ENCODE results near the gene SPEG. TPM values are rescaled to one million over a fixed set of nuclear protein-coding genes. Genes with fewer than 3 reads are reported as not detected.

Gene SPEG
- total RNA-seq, 2 donors from 2014 or later = 82.2 to 90.8 TPM

DNA sequence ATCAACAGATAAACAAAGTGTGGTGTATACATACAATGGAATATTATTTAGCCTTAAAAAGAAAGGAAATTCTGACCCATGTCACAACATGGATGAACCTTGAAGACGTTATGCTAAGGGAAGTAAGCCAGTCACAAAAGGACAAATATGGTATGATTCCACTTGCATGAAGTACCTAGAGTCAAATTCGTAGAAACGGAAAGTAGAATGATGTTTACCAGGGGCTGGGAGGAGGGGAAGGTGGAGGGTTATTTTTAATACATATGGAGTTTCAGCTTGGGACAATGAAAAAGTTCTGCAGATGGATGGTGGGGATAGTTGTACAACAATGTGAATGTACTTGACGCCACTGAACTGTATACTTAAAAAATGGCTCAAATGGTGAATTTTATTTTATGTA lies 19.8 kb upstream of the SPEG start:
- Histone ChIP-seq H3K9me3 (no peaks in the 10 kb centered on the region), H3K27ac (peak overlapping the region; percentile 92 to 96), H3K4me3 (no peak overlapping the region), H3K4me1 (peaks cover 0 to 35% of the 10 kb centered on the region in 2 donors), H3K27me3 (peaks cover 0 to 5% of the 10 kb centered on the region in 2 donors), H3K36me3 (peaks cover 13% of the 10 kb centered on the region)
- TF ChIP-seq, protein P1, sequence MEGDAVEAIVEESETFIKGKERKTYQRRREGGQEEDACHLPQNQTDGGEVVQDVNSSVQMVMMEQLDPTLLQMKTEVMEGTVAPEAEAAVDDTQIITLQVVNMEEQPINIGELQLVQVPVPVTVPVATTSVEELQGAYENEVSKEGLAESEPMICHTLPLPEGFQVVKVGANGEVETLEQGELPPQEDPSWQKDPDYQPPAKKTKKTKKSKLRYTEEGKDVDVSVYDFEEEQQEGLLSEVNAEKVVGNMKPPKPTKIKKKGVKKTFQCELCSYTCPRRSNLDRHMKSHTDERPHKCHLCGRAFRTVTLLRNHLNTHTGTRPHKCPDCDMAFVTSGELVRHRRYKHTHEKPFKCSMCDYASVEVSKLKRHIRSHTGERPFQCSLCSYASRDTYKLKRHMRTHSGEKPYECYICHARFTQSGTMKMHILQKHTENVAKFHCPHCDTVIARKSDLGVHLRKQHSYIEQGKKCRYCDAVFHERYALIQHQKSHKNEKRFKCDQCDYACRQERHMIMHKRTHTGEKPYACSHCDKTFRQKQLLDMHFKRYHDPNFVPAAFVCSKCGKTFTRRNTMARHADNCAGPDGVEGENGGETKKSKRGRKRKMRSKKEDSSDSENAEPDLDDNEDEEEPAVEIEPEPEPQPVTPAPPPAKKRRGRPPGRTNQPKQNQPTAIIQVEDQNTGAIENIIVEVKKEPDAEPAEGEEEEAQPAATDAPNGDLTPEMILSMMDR (IDR thresholded peaks at IDR 0.05) = no peak
- DNase-seq (ENCODE audit: low spot score) = no peak

DNA sequence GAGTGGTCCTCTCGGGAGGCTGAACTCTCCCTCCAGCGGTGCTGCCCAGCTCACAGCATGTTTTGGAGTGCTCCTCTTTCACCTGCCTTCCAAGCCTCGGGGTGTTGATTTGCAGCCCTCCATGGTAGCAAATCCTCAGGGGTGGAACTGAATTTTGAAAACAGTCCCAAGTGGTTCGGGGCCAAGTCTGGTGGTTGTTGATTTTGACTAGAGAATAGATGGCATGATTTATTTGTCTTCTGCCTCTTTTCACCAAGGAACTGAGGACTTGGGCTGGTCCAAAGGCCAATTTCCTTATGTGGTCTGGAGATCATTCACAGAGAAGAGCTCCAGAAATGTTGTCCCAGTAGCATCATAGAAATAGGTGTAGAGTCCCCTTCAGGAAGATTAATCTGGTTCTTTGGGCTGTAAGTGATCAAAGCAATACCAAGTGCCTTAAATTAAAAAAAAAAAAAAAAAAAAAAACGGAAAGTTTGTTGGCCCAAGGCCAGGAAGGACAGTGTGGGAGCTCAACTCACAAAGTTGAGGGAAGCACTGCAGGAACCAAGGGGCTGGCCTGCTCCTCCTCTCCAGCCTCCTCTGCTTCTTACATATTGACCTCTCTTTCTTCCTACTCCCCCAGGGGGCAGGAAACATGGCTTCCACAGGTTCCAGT lies 18.9 kb upstream of the SPEG start:
- peaks cover 0 to 5% of the 10 kb centered on the region in 2 donors for H3K27me3 ChIP-seq
- peaks cover 0 to 35% of the 10 kb centered on the region in 2 donors for H3K4me1 ChIP-seq
- H3K4me3 ChIP-seq = no peak overlapping the region
- peak overlapping the region; percentile 92 to 96 for H3K27ac ChIP-seq
- H3K36me3 ChIP-seq = peaks cover 22% of the 10 kb centered on the region
- H3K9me3 ChIP-seq = no peaks in the 10 kb centered on the region
- no peak for DNase-seq (ENCODE audit: low spot score)
- TF ChIP-seq, protein P1 (IDR thresholded peaks at IDR 0.05) = no peak

DNA sequence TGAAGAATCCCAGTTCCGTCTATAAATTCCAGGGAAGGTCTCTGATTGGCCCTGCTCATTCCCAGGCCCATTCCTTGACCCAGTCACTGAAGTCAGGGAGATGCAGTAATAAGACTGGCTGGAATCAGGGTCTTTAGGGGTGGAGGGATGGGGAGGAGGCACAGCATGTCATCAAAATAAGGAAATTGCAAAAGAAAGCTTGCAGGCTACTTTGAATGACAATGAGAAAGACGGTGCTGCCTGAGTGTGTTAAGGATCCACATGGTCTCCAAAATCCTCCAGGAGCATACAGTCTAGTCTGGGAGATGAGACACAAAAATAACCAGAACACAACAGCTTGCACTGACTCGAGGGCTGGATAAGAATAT lies 18.4 kb upstream of the SPEG start:
- no peak for DNase-seq (ENCODE audit: low spot score)
- peaks cover 0 to 35% of the 10 kb centered on the region in 2 donors for H3K4me1 ChIP-seq
- no peaks in the 10 kb centered on the region for H3K9me3 ChIP-seq
- peak overlapping the region; percentile 92 to 96 for H3K27ac ChIP-seq
- no peak overlapping the region for H3K4me3 ChIP-seq
- TF ChIP-seq, protein P1 (IDR thresholded peaks at IDR 0.05) = no peak
- peaks cover 27% of the 10 kb centered on the region for H3K36me3 ChIP-seq
- peaks cover 0 to 5% of the 10 kb centered on the region in 2 donors for H3K27me3 ChIP-seq

GRCh38 chr2:219416938-219417337 lies 17.7 kb upstream of the SPEG start:
- Histone ChIP-seq H3K27me3 (peaks cover 0 to 5% of the 10 kb centered on the region in 2 donors), H3K27ac (peak overlapping the region; percentile 92 to 96), H3K4me1 (peaks cover 0 to 35% of the 10 kb centered on the region in 2 donors), H3K4me3 (no peak overlapping the region), H3K9me3 (no peaks in the 10 kb centered on the region), H3K36me3 (peaks cover 34% of the 10 kb centered on the region)
- DNase-seq (ENCODE audit: low spot score) = no peak
- TF ChIP-seq, protein P1 (IDR thresholded peaks at IDR 0.05) = no peak

DNA sequence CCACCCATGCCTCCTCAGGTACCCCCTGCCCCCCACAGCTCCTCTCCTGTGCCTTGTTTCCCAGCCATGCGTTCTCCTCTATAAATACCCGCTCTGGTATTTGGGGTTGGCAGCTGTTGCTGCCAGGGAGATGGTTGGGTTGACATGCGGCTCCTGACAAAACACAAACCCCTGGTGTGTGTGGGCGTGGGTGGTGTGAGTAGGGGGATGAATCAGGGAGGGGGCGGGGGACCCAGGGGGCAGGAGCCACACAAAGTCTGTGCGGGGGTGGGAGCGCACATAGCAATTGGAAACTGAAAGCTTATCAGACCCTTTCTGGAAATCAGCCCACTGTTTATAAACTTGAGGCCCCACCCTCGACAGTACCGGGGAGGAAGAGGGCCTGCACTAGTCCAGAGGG lies 17.3 kb upstream of the SPEG start:
- Histone ChIP-seq H3K9me3 (no peaks in the 10 kb centered on the region), H3K4me3 (no peak overlapping the region), H3K27me3 (peaks cover 0 to 5% of the 10 kb centered on the region in 2 donors), H3K4me1 (peaks cover 0 to 35% of the 10 kb centered on the region in 2 donors), H3K27ac (peak overlapping the region; percentile 92 to 96), H3K36me3 (peaks cover 39% of the 10 kb centered on the region)
- TF ChIP-seq, protein P1 (IDR thresholded peaks at IDR 0.05) = no peak
- DNase-seq (ENCODE audit: low spot score) = no peak

Data from right atrium auricular region (tissue), 2 donors.